Esophagus muscularis mucosa (tissue), 3 donors: ENCODE data around the gene IGF2.

Experiments
- CTCF ChIP-seq, 3 experiments: fragments of 200-600 bp in 2 of 3; fragments of 450-650 bp in 1 of 3; sonication (generic) in 2 of 3; IDR thresholded peaks; one replicate each; pipeline ENCODE4 v1.5.1; 2017 to 2019; ENCODE audit warnings: antibody characterized with exemption in 3 of 3, mild to moderate bottlenecking in 2 of 3, moderate library complexity in 1 of 3
- POLR2A ChIP-seq: fragments of 450-650 bp; IDR thresholded peaks from one replicate; pipeline ENCODE4 v1.6.1; 2017; ENCODE audit warnings: antibody characterized with exemption, moderate library complexity, mild to moderate bottlenecking, low read depth
- POLR2AphosphoS5 ChIP-seq, 2 donors: sonication (generic); formaldehyde crosslinking; IDR thresholded peaks; one replicate each; pipeline ENCODE4 v1.6.1; 2017; ENCODE audit warnings: antibody characterized with exemption in 2 of 2

GRCh38 chr11:2146051-2146450 is 6.9 kb upstream of the IGF2 start:
- TF ChIP-seq CTCF (IDR thresholded peaks at IDR 0.05) (no peak), POLR2A (no peak), POLR2AphosphoS5 (IDR thresholded peaks at IDR 0.05) (no peak)
